HTR-8/SVneo (cell line): ENCODE measurements around the gene SMC3.
A peak's percentile ranks its signal among the peaks of the same experiment; 100 is the strongest.

ENCODE experiments used
- DNase-seq: peaks from one replicate; pipeline ENCODE4 v3.0.0; 2011; ENCODE audit warnings: low spot score, mixed read lengths; ENCODE audit not compliant: insufficient read length
- FAIRE-seq: peaks from 2 replicates; lab custom pipeline; 2011; peaks lifted over from hg19 to GRCh38; lab: Jason Lieb, UNC

SMC3 gene

DNA sequence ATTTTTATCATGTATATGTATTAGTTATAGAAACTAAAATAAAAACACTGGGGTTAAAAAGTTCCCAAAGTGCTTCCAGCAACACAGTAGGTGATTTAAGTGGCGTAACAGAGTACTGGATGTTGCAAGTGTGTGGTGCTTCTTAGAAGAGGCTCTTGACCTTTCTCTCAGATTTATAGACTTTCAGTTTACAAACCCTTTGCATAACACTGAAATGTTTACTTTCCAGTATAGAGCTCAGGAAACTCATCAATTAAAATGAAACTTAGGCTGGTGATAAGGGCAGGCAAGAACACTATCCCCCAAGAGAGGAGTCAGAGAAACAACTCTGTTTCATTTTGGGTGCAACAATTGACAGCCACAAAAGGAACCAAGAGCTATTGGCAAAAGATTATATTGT is 27.5 kb upstream of the SMC3 start:
- DNase-seq: no peak
- no peak for FAIRE-seq

DNA sequence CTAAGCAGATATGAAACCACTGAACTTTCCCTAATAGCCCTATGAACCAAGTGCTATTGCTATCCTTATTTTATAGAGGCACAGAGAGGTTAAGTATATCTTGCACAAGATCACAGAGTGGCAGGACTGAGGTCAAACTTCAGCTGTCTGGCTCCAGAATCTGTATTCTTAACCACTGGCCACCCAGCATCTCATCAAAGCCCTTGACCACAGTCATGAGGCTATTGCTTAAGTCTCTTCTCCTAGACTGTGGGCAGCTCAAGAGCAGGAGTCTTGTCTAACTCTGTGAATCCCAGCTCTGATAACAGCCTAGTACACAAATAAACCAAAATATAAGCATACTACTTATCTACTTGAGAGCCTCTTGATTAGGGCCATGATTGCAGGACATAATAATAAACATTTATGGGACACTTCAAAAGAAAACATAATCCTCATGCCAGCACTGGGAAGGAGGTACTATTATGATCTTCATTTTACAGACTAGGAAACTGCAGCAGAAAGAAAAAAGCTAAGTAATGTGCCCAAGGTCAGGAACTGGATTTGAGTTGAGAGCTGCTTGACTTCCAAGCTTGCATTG is 22.4 kb upstream of the SMC3 start:
- DNase-seq (no peak), FAIRE-seq (no peak)

GRCh38 chr10:110546077-110546476 is 21.4 kb upstream of the SMC3 start:
- no peak for FAIRE-seq

GRCh38 chr10:110546499-110547110 is 20.9 kb upstream of the SMC3 start:
- DNase-seq (no peak), FAIRE-seq (no peak)

More at GRCh38 chr10:110546077-110546476, 21.4 kb upstream of the SMC3 start:
- no peak for DNase-seq

DNA sequence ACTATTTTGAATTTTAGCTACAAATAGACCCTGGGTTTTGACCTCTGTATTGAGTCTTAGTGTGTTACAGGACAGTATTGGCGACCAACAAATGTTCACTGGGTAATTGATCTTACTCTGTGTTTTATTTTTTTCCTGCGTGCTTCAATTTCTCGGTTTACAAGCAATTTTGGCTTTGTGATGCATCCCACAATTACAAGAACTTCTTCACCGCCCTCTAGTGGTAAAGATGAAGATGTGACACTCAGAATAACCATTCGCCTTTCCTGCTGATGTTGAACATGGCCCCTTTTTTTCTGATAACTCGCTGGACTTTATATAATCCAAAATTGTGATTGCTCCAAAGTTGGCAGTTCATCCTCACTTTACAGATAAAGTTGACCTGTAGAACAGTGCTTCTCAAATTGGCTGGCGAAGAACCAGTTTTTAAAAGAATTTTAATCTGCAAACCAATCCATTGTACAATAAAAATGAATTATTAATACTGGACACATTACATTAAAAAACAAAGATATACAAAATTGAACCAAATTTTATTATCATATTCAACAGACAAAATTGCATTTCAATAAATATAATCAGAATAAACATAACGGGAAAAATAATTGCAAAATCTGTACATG is 20.2 kb upstream of the SMC3 start:
- FAIRE-seq (no peak), DNase-seq (no peak)

GRCh38 chr10:110548002-110548401 is 19.5 kb upstream of the SMC3 start:
- FAIRE-seq: no peak
- no peak for DNase-seq

DNA sequence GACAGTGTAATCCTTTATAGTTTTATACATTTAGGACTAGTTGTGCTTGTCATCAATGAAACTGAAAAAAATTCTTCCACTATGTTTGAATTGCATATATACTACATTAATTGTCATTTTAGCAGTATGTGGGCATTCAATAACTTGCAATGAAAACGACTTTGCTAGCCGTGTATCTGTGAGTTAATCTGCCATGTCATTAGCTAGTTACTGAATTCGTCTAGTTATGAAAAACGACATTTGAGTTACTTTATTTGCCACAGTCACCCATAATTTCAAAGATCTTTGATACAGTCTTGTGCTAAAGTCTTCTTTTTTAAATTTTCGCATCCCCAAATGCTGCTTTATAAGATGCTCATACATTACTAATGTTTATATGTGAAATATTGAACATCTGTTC is 18.3 kb upstream of the SMC3 start:
- DNase-seq (no peak), FAIRE-seq (no peak)

- FAIRE-seq (no peak), DNase-seq (no peak)
Measured at GRCh38 chr10:110553905-110554304, 13.6 kb upstream of the SMC3 start.

GRCh38 chr10:110556296-110556695 is 11.2 kb upstream of the SMC3 start:
- FAIRE-seq (no peak), DNase-seq (no peak)

DNA sequence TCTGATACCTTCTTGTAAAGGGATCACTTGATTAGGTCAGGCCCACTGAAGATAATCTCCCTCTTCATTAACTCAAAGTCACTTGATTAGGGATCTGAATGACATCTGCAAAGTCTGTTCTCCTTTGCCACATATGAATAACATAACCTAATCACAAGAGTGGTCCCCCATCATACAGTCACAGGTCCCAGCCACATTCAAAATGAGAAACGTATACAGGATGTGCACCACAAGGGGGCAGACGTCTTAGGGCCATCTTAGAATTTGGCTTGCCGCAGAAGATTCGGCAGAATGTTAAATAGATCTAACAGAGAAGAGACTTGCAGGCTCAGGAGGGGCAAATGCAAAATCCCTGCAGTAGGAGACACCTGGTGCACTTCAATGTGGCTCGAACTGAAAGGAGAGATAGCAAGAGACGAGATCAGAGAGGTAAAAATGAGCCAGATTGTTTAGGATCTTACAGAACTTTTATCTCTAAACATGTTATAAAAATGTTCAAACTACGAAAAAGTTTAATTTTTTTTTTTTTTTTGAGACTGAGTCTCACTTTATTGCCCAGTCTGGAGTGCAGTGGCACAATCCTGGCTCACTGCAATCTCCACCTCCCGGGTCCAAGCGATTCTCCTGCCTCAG is 10.4 kb upstream of the SMC3 start:
- FAIRE-seq (no peak), DNase-seq (peak; percentile 10)

GRCh38 chr10:110558041-110558440 is 9.5 kb upstream of the SMC3 start:
- FAIRE-seq (no peak), DNase-seq (no peak)

- DNase-seq (no peak), FAIRE-seq (no peak)
Measured at GRCh38 chr10:110560012-110560411, 7.5 kb upstream of the SMC3 start.

- no peak for FAIRE-seq
- DNase-seq: no peak
Measured at GRCh38 chr10:110561292-110561691, 6.2 kb upstream of the SMC3 start.

GRCh38 chr10:110562348-110562747 is 5.1 kb upstream of the SMC3 start:
- no peak for FAIRE-seq
- no peak for DNase-seq

GRCh38 chr10:110563132-110563531 is 4.4 kb upstream of the SMC3 start:
- no peak for FAIRE-seq
- DNase-seq: no peak

- DNase-seq (peak; percentile 1), FAIRE-seq (no peak)
Measured at GRCh38 chr10:110566472-110567200, 859 bp upstream of the SMC3 start.

DNA sequence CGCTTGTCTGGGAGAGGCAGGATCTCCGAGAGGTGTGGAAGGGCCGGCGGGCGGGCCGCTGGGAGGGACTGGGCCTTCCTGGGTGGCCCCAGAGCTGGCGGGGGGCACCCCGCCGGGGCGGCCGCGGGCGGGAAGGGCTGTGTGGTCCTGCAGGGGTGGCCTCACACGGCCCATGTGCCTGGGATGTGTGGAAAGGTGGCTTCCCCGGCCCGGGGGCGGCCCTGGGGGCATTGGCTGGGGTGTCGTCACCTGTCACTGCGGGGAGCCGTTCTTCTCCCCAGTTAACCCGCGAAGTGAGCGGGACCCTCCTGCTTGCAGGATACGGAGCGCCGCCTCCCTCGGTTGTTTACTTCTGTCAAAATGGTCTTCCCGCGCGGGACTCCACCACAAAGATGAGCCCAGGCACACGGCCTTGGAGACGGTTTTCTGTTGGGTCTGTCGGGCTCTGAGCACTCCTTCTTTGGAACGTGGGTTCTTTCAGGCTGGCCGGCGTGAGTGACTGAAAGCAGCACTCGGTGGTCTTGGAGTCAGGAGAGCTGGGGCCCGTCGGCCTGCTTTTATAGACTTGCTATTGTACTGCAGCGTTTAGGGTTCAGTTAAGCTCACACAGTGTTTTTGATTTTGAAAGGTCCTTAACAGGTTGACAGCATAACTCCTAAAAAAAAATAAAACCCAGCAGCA is 700 bp downstream of the SMC3 start:
- FAIRE-seq (no peak), DNase-seq (peak; percentile 3)

DNA sequence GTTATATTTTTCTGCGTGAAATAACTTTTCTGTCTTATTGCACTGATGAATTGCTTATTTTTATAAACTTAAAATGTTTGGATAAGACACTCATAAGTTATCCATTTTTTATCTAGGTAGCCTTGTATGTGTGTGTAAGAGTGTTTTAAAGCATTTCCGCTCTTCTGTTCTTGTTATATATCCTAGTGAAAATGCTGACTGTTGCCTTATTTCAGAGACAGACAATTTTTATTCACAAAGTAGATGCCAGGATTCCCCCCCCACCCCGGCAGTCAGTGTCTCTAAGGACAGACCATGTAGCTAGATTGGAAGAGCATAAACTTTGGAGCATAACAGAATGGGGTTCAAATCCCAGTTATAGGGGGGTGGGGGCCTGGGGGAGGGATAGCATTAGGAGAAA is 1.6 kb downstream of the SMC3 start:
- FAIRE-seq (no peak), DNase-seq (no peak)

DNA sequence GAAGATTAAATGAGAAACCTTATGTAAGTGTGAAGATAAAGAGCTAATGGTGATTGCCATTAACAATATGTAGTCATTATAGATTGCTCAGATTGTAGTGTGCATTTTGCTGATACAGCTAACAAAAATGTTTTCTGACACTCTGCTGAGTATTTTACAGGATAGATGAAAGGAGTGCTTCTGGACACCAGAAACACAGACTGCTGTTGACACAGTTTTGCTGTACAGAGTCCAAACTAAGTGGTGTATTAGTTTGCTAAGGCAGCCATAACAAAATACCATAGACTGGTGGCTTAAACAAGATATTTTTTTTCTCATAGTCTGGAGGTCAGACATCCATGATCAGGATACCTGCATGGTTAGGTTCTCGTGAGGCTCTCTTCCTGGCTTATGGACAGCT is 2.2 kb downstream of the SMC3 start:
- FAIRE-seq: no peak
- DNase-seq: no peak

DNA sequence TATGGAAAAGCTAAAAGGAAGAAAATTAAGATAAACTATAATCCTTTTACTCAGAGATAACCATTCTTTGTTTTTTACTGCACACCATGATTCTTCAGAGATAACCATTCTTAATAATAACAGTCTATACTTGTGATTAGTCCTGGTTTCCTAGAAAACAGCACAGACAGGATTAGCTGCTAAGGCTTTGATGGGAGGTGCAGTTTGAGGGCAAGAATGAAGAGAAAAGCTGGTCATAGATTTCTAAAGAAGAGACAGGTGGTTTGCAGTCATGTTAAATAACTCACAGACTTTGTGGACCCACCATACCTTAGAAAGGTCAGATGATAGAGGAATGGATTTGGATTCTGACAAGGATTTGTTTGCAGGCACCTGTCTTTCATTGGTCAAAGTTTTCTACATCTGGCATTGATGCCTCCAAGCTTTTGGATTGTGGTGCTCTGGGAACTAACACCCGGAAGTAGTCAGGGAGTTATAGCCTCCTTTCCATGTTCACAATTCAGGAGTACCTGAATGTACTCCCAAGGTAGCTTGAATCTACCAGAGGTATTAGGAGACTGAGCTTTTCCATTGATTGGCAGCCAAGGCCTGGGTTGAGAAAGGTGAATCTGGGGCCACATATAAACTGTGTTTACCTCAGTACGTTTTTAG is 3.7 kb downstream of the SMC3 start:
- DNase-seq: no peak
- no peak for FAIRE-seq
